Bronchial epithelial cell (primary cell): ENCODE data around the gene MYO5A. TPM values are rescaled to one million over a fixed set of nuclear protein-coding genes. Genes with fewer than 3 reads are reported as not detected.
"Not testable (repeated sequence)": the region's sequence is repeated elsewhere in the genome, so short reads cannot be mapped to it uniquely, and the experiment has no call there.

Experiments
- DNase-seq: peaks from one replicate; pipeline ENCODE4 v3.0.0-alpha.2; 2010; ENCODE audit warnings: low read depth
- FAIRE-seq: peaks from 2 replicates; lab custom pipeline; 2011; peaks lifted over from hg19 to GRCh38; lab: Jason Lieb, UNC
- H3K27me3 ChIP-seq: 2 replicates; pipeline ENCODE4 v1.5.1; 2011; ENCODE audit warnings: low read length; ENCODE audit not compliant: control insufficient read depth, insufficient read depth
- H3K36me3 ChIP-seq: 2 replicates; pipeline ENCODE4 v1.5.1; 2011; ENCODE audit warnings: low read length; ENCODE audit not compliant: control insufficient read depth, insufficient read depth
- H3K4me3 ChIP-seq: 2 replicates; pipeline ENCODE4 v1.5.1; 2011; ENCODE audit warnings: mild to moderate bottlenecking, low read depth, low read length, control low read depth
- total RNA-seq: library from RNA; depleted of rRNA; stranded (reverse); fragments of >200 nt; gene quantifications from 2 replicates; pipeline ENCODE4 v1.2.1, GENCODE V29; 2014
- TF ChIP-seq, protein P1 (sequence below): IDR thresholded peaks from 2 replicates; pipeline ENCODE4 v1.5.1; 2011; ENCODE audit warnings: mild to moderate bottlenecking, moderate library complexity, low read length, control low read depth, inconsistent platforms; ENCODE audit not compliant: insufficient read depth, severe bottlenecking

The MYO5A gene
- total RNA-seq: 29.5 and 51.1 TPM in 2 replicates

DNA sequence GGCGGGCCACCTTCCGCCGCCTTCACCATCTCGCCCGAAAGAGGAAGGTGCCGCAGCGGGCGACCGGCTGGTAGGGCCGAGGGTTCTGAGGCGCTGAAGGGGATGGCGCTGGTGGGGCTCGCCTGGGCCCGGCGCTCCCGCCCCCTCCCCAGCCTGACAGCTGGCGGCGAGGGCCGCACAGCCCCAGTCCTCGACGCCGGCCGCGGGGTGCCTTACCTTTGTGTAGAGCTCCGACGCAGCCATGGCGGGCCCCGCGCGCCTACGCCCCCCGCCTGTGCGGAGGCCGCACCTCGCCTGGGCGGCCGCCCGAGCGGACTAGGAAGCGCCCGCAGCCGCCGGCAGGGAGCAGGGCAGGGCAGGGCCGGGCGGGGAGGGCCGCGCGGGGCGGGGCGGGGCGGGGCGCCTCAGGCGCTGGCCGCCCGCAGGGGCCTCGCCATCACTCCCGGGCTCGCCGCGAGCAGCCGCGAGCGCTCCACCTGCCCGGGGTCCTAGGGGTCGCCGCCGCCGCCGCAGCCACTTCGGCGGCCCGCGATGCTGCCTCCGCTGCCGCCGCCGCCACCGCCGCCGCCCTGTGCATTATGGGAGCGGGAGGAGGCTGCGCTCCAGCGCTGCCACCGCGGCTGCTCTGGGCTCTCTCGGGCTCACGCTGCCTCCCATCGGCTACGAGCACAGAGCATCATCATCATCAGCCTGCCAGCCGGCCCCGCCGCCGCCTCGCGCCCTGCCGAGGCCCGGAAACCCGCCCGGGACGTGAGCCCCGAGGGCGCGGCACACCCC lies at the start of gene MYO5A:
Gene MYO5A, minus strand, starts transcription at position 317 of the 777 bp plus-strand sequence. Its CDS starts 74 bp downstream, at position 243.
- DNase-seq (peak; percentile 62), FAIRE-seq (no peak)
- Histone ChIP-seq H3K4me3 (peak within 1 kb of the TSS; percentile 66), H3K27me3 (no peaks in the 10 kb centered on the region), H3K36me3 (no peaks in the 10 kb centered on the region)
- TF ChIP-seq, protein P1, sequence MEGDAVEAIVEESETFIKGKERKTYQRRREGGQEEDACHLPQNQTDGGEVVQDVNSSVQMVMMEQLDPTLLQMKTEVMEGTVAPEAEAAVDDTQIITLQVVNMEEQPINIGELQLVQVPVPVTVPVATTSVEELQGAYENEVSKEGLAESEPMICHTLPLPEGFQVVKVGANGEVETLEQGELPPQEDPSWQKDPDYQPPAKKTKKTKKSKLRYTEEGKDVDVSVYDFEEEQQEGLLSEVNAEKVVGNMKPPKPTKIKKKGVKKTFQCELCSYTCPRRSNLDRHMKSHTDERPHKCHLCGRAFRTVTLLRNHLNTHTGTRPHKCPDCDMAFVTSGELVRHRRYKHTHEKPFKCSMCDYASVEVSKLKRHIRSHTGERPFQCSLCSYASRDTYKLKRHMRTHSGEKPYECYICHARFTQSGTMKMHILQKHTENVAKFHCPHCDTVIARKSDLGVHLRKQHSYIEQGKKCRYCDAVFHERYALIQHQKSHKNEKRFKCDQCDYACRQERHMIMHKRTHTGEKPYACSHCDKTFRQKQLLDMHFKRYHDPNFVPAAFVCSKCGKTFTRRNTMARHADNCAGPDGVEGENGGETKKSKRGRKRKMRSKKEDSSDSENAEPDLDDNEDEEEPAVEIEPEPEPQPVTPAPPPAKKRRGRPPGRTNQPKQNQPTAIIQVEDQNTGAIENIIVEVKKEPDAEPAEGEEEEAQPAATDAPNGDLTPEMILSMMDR: peak; percentile 15

GRCh38 chr15:52576692-52577091 lies 48.0 kb upstream of the MYO5A start:
- H3K4me3 ChIP-seq: no peak overlapping the region
- FAIRE-seq (no peak), DNase-seq (no peak)
- no peaks in the 10 kb centered on the region for H3K36me3 ChIP-seq
- no peaks in the 10 kb centered on the region for H3K27me3 ChIP-seq
- TF ChIP-seq, protein P1: no peak

GRCh38 chr15:52575573-52575972 lies 46.9 kb upstream of the MYO5A start:
- H3K4me3 ChIP-seq, DNase-seq, FAIRE-seq, H3K36me3 ChIP-seq, H3K27me3 ChIP-seq: not testable (repeated sequence)

DNA sequence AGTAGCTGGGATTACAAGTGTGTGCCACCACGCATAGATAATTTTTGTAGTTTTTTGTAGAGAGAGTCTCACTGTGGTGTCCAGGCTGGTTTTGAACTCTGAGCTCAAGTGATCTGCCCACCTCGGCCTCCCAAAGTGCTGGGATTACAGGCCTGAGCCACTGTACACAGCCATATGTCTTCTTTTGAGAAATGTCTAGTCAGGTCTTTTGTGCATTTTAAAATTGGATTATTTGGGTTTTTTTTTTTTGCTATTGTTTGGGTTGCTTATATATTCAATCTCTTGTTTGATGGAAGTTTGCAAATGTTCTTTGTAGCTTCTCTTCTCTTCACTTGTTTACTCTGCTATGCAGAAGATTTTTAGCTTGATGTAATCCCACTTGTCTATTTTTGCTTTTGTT lies 46.4 kb upstream of the MYO5A start:
- TF ChIP-seq, protein P1: no peak
- DNase-seq: no peak
- Histone ChIP-seq H3K36me3 (no peaks in the 10 kb centered on the region), H3K4me3 (no peak overlapping the region), H3K27me3 (no peaks in the 10 kb centered on the region)
- no peak for FAIRE-seq

- not testable (repeated sequence) for H3K27me3 ChIP-seq, DNase-seq, H3K4me3 ChIP-seq, FAIRE-seq, H3K36me3 ChIP-seq
These were observed 45.9 kb upstream of the MYO5A start for GRCh38 chr15:52574623-52575022.

- DNase-seq: peak; percentile 88
- peak within 1 kb of the TSS; percentile 73 for H3K4me3 ChIP-seq
- TF ChIP-seq, protein P1: peak; percentile 38
- no peaks in the 10 kb centered on the region for H3K27me3 ChIP-seq
- no peaks in the 10 kb centered on the region for H3K36me3 ChIP-seq
- FAIRE-seq: no peak
These were observed 40.2 kb upstream of the MYO5A start, which contains the start of gene ARPP19 for GRCh38 chr15:52568601-52569585. Gene ARPP19 (minus strand): TSS chr15:52569030. CDS start chr15:52568892, 138 bp downstream.
